A549 (cell line): Measurements from ENCODE around the gene SCART1. TPM values are rescaled to one million over a fixed set of nuclear protein-coding genes. Genes with fewer than 3 reads are reported as not detected.

ENCODE experiments used
- ATAC-seq, 2 experiments: fragments of 200-7000 bp in 1 of 2; fragments of >200 bp in 1 of 2; cut with Nextera tagmentation in 1 of 2; cut with Tn5 transposase in 1 of 2; 3 replicates each; pipeline versions ENCODE4 v1.8.0 to v1.9.1; 2018 to 2020; ENCODE audit warnings: mild to moderate bottlenecking in 1 of 2, moderate library complexity in 1 of 2
- CTCF ChIA-PET: fragments of 300-600 bp; sonication (Branson Sonifier 250); formaldehyde crosslinking; extraction: SDS; loops from one replicate; lab custom pipeline; 2021; ENCODE audit warnings: antibody characterized with exemption, inconsistent platforms; lab: Yijun Ruan, JAX
- POLR2A ChIA-PET: fragments of 350-600 bp; formaldehyde crosslinking; extraction: SDS; loops from one replicate; lab custom pipeline; 2021; ENCODE audit warnings: antibody characterized with exemption, inconsistent platforms; lab: Yijun Ruan, JAX
- DNase-seq, 2 experiments: peaks; one replicate each; pipeline versions ENCODE4 v3.0.0 to v3.0.0-alpha.2; 2011 to 2016; ENCODE audit warnings: low read depth in 1 of 2, low spot score in 1 of 2
- FAIRE-seq: peaks from 2 replicates; lab custom pipeline; 2011; peaks lifted over from hg19 to GRCh38; lab: Jason Lieb, UNC
- H3K27ac ChIP-seq, 2 experiments: fragments of >200 bp; sonication (Bioruptor Twin); formaldehyde crosslinking; 3 replicates each; pipeline ENCODE4 v1.5.1; 2016 to 2017
- H3K4me1 ChIP-seq: fragments of >200 bp; sonication (Bioruptor Twin); formaldehyde crosslinking; 3 replicates; pipeline ENCODE4 v1.6.1; 2016
- H3K4me2 ChIP-seq: fragments of >200 bp; sonication (Bioruptor Twin); formaldehyde crosslinking; 3 replicates; pipeline ENCODE4 v1.6.1; 2016
- H3K4me3 ChIP-seq: fragments of >200 bp; sonication (Bioruptor Twin); formaldehyde crosslinking; 3 replicates; pipeline ENCODE4 v1.5.1; 2016
- H3K9me3 ChIP-seq: fragments of >200 bp; sonication (Bioruptor Twin); formaldehyde crosslinking; 3 replicates; pipeline ENCODE4 v1.6.1; 2016
- BHLHE40 ChIP-seq: IDR thresholded peaks from 2 replicates; pipeline ENCODE4 v1.6.1; 2012; ENCODE audit warnings: low read depth, low read length, inconsistent platforms
- CBX8 ChIP-seq: fragments of 200-600 bp; sonication (generic); IDR thresholded peaks from 2 replicates; pipeline ENCODE4 v1.6.1; 2016
- EHMT2 ChIP-seq: fragments of 200-600 bp; sonication (generic); IDR thresholded peaks from 2 replicates; pipeline ENCODE4 v1.6.1; 2016; ENCODE audit warnings: antibody characterized with exemption, low read depth, mild to moderate bottlenecking, moderate library complexity
- ELK1 ChIP-seq: fragments of 150-350 bp; IDR thresholded peaks from 2 replicates; pipeline ENCODE4 v1.6.1; 2014; ENCODE audit warnings: low read depth, mild to moderate bottlenecking, low read length
- EP300 ChIP-seq, 2 experiments: fragments of >200 bp; sonication (Bioruptor Twin); formaldehyde crosslinking; IDR thresholded peaks; 2 replicates in 1 of 2; 3 replicates in 1 of 2; pipeline ENCODE4 v1.6.1; 2016 to 2017
- ESRRA ChIP-seq: fragments of 150-350 bp; IDR thresholded peaks from 2 replicates; pipeline ENCODE4 v1.6.1; 2014; ENCODE audit warnings: mild to moderate bottlenecking, low read length, borderline replicate concordance
- FOSB ChIP-seq: fragments of 250-450 bp; sonication (Bioruptor Pico); IDR thresholded peaks from 2 replicates; pipeline ENCODE4 v1.5.0; 2020; ENCODE audit warnings: mild to moderate bottlenecking, moderate library complexity
- FOSL2 ChIP-seq, 2 experiments: fragments of 450-650 bp in 1 of 2; fragments of >200 bp in 1 of 2; sonication (Bioruptor Twin) in 1 of 2; formaldehyde crosslinking; IDR thresholded peaks; 2 replicates each; pipeline versions ENCODE4 v1.5.0 to v1.6.1; 2016 to 2020; ENCODE audit warnings: mild to moderate bottlenecking in 1 of 2, moderate library complexity in 1 of 2
- HDAC2 ChIP-seq: fragments of 200-600 bp; sonication (generic); IDR thresholded peaks from 2 replicates; pipeline ENCODE4 v1.6.1; 2016
- HEYL ChIP-seq: fragments of 250-450 bp; sonication (Bioruptor Pico); IDR thresholded peaks from 2 replicates; pipeline ENCODE4 v1.8.0; 2021; ENCODE audit warnings: mild to moderate bottlenecking, moderate library complexity
- HOXA7 ChIP-seq: fragments of 250-450 bp; sonication (Bioruptor Pico); IDR thresholded peaks from 2 replicates; pipeline ENCODE4 v1.5.0; 2020; ENCODE audit warnings: mild to moderate bottlenecking, moderate library complexity
- HOXB13 ChIP-seq: fragments of 250-450 bp; sonication (Bioruptor Pico); IDR thresholded peaks from 2 replicates; pipeline ENCODE4 v1.5.0; 2020; ENCODE audit warnings: low read depth, mild to moderate bottlenecking, moderate library complexity
- JUN ChIP-seq, 2 experiments: fragments of >200 bp; sonication (Bioruptor Twin); formaldehyde crosslinking; IDR thresholded peaks; 2 replicates in 1 of 2; 3 replicates in 1 of 2; pipeline ENCODE4 v1.6.1; 2016 to 2017
- JUNB ChIP-seq: fragments of >200 bp; sonication (Bioruptor Twin); formaldehyde crosslinking; IDR thresholded peaks from 2 replicates; pipeline ENCODE4 v1.6.1; 2016
- MAZ ChIP-seq: fragments of 150-350 bp; IDR thresholded peaks from 2 replicates; pipeline ENCODE4 v1.6.1; 2014; ENCODE audit warnings: antibody characterized with exemption, low read depth, low read length, borderline replicate concordance
- MYC ChIP-seq: IDR thresholded peaks from 2 replicates; pipeline ENCODE4 v1.6.1; 2012; ENCODE audit warnings: mild to moderate bottlenecking, inconsistent platforms, low read length, improper control_type of control experiment, borderline replicate concordance
- RCOR1 ChIP-seq: fragments of 150-350 bp; IDR thresholded peaks from 2 replicates; pipeline ENCODE4 v1.6.1; 2014; ENCODE audit warnings: antibody characterized with exemption, low read length, low read depth
- REST ChIP-seq: fragments of 200-600 bp; sonication (generic); IDR thresholded peaks from 2 replicates; pipeline ENCODE4 v1.6.1; 2016; ENCODE audit warnings: antibody characterized with exemption, mild to moderate bottlenecking, moderate library complexity
- TP53 ChIP-seq: fragments of 250-450 bp; sonication (Bioruptor Pico); IDR thresholded peaks from 2 replicates; pipeline ENCODE4 v1.5.0; 2021; ENCODE audit warnings: mild to moderate bottlenecking, moderate library complexity
- WGBS: methylation state at CpG from one replicate; pipeline ENCODE4 v1.1.6; 2017; ENCODE audit errors: missing lambda C conversion rate; 5-methylcytosine and 5-hydroxymethylcytosine counted together
- polyA plus RNA-seq, 4 experiments: library from polyadenylated mRNA; depleted of rRNA in 3 of 4; stranded (reverse); fragments of >200 nt; fragmentation: RNase III in 1 of 4; extraction: RNeasy Plus Mini Kit Qiagen cat#74134 plus additional on column Dnase treatment in 1 of 4; gene quantifications; 2 replicates in 3 of 4; 3 replicates in 1 of 4; pipeline ENCODE4 v1.2.3, GENCODE V29; 2011 to 2017

SCART1 gene
- polyA plus RNA-seq, 2 of the 4 experiments (the other 2 are of a cell fraction): 0.37 to 0.96 TPM

GRCh38 chr10:133451346-133451745 lies 2.4 kb upstream of the SCART1 start:
- Histone ChIP-seq H3K4me1 (no peaks in the 10 kb centered on the region), H3K27ac (no peak overlapping the region), H3K4me2 (no peak overlapping the region), H3K9me3 (peaks cover 36% of the 10 kb centered on the region), H3K4me3 (no peak overlapping the region)
- ChIA-PET POLR2A (no interaction called here), CTCF (no interaction called here)
- FAIRE-seq (no peak), ATAC-seq (no peak), DNase-seq (no peak)
- TF ChIP-seq FOSL2 (IDR thresholded peaks at IDR 0.05): no peak
- TF ChIP-seq FOSL2 (CRISPR knock-in tag; IDR thresholded peaks at IDR 0.05): no peak
- no peak for TF ChIP-seq JUN (IDR thresholded peaks at IDR 0.05)
- no peak for TF ChIP-seq EP300 (IDR thresholded peaks at IDR 0.05)
- TF ChIP-seq CBX8: no peak
- WGBS: 15% methylated on average over 4 of the region's 4 CpGs

GRCh38 chr10:133452453-133452852 lies 1.3 kb upstream of the SCART1 start:
- DNase-seq: no peak
- no peak for TF ChIP-seq HDAC2
- no peaks in the 10 kb centered on the region for H3K4me1 ChIP-seq
- ATAC-seq: no peak
- WGBS: 29% methylated on average over 4 of the region's 4 CpGs
- H3K9me3 ChIP-seq: peaks cover 25% of the 10 kb centered on the region
- CTCF ChIA-PET: no interaction called here
- H3K4me3 ChIP-seq: no peak overlapping the region
- POLR2A ChIA-PET: no interaction called here
- no peak overlapping the region for H3K27ac ChIP-seq
- FAIRE-seq: no peak
- no peak overlapping the region for H3K4me2 ChIP-seq

DNA sequence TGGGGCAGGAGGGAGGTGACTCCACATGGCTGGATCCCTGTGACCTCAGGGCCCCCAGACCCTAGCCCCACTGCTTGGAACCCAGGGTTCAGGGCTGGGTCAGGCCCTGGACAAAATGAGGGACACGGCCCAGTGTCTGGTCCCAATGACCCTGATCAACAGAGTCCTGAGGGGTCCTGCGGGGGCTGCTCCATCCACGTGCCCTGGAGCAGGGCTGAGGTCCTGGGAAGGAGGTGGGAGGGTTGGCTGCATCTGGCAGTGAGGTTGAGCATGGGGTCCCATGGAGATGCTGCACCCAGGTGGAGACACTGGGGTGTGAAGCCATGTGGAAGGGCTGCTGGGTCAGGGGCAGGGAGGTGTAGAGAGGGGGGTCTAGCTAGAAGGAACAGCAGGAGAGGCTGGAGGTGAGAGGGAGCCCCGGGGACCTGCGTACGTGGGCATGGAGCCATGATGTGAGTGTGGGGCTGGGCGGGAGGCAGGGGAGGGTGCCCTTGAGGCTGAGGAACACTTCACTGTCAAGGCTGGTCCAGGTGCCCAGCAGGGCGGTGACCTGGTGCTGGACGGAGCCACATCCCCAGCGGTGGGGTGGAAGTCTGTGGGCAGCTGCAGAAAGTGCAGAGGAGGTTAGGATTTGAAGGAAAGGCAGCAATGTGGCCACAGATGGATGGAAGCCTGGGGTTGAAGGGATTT lies 604 bp downstream of the SCART1 start:
- no peak overlapping the region for H3K4me2 ChIP-seq
- FAIRE-seq (no peak), DNase-seq (no peak)

More for the DNA sequence above, 604 bp downstream of the SCART1 start:
- Histone ChIP-seq H3K27ac (no peak overlapping the region), H3K4me3 (no peak overlapping the region), H3K4me1 (no peaks in the 10 kb centered on the region), H3K9me3 (peaks cover 7% of the 10 kb centered on the region; the same call in 2 of the 3 replicates)
- CTCF ChIA-PET: interaction anchor here (1.0 kb wide), 1 partner anchor 10 kb away, joined by 3 read pairs; no protein-coding TSS in a partner anchor
- no peak for ATAC-seq
- POLR2A ChIA-PET: no interaction called here
- 32% methylated on average over 10 of the region's 10 CpGs for whole genome bisulfite sequencing
- TF ChIP-seq HOXB13 (CRISPR knock-in tag) (no peak), JUNB (no peak), REST (no peak), MYC (no peak), ESRRA (no peak), CBX8 (no peak), HEYL (no peak), EHMT2 (no peak), TP53 (no peak), MAZ (no peak), BHLHE40 (no peak), HOXA7 (no peak), RCOR1 (no peak), ELK1 (no peak), FOSB (CRISPR knock-in tag) (no peak)
- TF ChIP-seq, all 56 proteins: peak for 0
